HG03039 (cell line): ENCODE data around the gene PRAMEF9.
"Not testable (repeated sequence)": the region's sequence is repeated elsewhere in the genome, so short reads cannot be mapped to it uniquely, and the experiment has no call there.

Experiments
- ATAC-seq: cut with Tn5 transposase; IDR thresholded peaks from one replicate; pipeline ENCODE4 v1.9.1; 2021; ENCODE audit warnings: mild to moderate bottlenecking, moderate library complexity; ENCODE audit not compliant: unreplicated experiment

The PRAMEF9 gene

DNA sequence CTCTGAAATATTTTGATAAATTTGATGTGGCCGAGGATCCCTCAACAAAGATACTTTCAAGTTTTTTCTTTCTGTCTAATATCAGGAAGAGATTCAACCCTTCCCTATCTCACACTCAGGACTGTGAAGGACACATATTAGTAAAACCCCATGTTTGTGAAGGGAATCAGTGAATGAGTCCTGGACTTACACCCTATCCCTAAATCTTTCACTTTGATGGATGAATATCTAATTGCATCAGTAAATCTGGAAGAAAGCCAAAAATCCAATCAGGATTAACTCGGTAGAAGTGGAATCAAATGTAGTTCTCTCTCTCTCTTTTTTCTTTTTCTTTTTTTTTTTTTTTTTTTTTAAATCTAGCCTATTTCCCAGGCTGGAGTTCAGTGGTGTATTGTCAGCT is at the start of gene PRAMEF9:
Gene PRAMEF9, plus strand, starts transcription at position 301 of the 400 bp plus-strand sequence. CDS start 3,433 bp downstream, outside the sequence.
- ATAC-seq: not testable (repeated sequence)

- not testable (repeated sequence) for ATAC-seq
Measured at GRCh38 chr1:13155909-13156308, 15.7 kb upstream of the PRAMEF9 start, which contains the start of gene PRAMEF26. Gene PRAMEF26 (minus strand): TSS chr1:13156009. CDS start chr1:13153095, 2,914 bp downstream.

DNA sequence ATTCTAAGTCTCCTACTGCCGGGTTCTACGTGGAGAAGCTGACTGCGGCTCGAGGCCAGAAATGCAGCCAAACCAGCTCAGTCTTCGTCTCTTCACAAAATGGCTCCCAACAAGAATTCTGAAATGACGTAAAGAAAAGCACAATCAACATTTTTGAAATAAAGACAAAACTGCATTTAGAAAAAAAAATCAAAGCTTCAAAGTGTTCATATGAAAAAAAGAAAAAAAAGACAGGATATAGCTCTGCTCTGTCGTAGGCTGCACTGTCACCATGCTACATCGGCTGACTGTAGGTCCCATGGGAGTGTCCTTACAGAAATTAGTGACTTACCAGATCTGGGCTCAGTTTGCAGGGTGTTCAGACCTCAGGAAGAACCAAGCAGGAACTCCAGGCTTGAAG is 6.1 kb upstream of the PRAMEF9 start, which contains the start of gene HNRNPCL4:
Gene HNRNPCL4, minus strand, starts transcription at position 101 of the 400 bp plus-strand sequence. CDS start 164 bp downstream, outside the sequence.
- ATAC-seq: not testable (repeated sequence)

GRCh38 chr1:13201309-13201708 is 29.7 kb downstream of the PRAMEF9 start, which contains the start of gene PRAMEF13:
Gene PRAMEF13 (minus strand): TSS chr1:13201409. CDS start chr1:13199589, 1,820 bp downstream.
- ATAC-seq: not testable (repeated sequence)

- ATAC-seq: not testable (repeated sequence)
Measured at GRCh38 chr1:13208712-13209111, 37.1 kb downstream of the PRAMEF9 start.

- not testable (repeated sequence) for ATAC-seq
Measured at GRCh38 chr1:13216619-13217018, 45.0 kb downstream of the PRAMEF9 start.

GRCh38 chr1:13219203-13219602 is 47.6 kb downstream of the PRAMEF9 start:
- not testable (repeated sequence) for ATAC-seq

DNA sequence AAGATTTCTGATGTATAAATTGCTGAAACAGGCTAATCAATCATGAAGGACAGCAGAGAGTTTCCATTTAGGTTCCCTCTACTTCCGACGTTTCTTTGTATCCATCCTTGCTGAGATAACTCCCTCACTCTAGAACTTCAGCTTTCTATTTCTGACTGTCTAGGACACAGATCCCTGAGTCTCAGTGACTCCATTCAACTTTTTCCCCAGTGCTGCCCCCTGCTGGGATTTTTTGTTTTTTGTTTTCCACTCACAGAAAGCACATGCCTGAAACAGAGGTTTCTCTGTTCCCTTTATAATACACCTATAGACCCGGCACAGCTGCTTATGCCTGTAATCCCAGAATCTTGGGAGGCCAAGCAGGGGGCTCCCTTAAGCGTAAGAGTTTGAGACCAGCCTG is 51.1 kb downstream of the PRAMEF9 start:
- not testable (repeated sequence) for ATAC-seq

- ATAC-seq: no peak
Measured at GRCh38 chr1:13224480-13225060, 52.9 kb downstream of the PRAMEF9 start.

- not testable (repeated sequence) for ATAC-seq
Measured at GRCh38 chr1:13225675-13226204, 54.1 kb downstream of the PRAMEF9 start, which contains the start of gene PRAMEF18. Gene PRAMEF18 (minus strand): TSS chr1:13226154. CDS start chr1:13226106, 48 bp downstream.

GRCh38 chr1:13227271-13228055 is 55.8 kb downstream of the PRAMEF9 start:
- not testable (repeated sequence) for ATAC-seq

- no peak for ATAC-seq
Measured at GRCh38 chr1:13228343-13228781, 56.7 kb downstream of the PRAMEF9 start.
